Measurements from ENCODE around the gene GLI2.

GLI2 gene

GRCh38 chr2:120735746-120736170, at the start of gene GLI2:
Gene GLI2, plus strand, starts transcription at chr2:120735868. Its CDS starts 61,453 bp downstream, at chr2:120797321.
- peak in 1 of 2 experiments; percentile 41 for DNase-seq (ENCODE audit: low read depth in 2 of 2)

GRCh38 chr2:120685974-120686297, 49.7 kb upstream of the GLI2 start:
- DNase-seq (ENCODE audit: low read depth in 2 of 2): no peak

GRCh38 chr2:120686511-120687168, 49.0 kb upstream of the GLI2 start:
- no peak for DNase-seq (ENCODE audit: low read depth in 2 of 2)

GRCh38 chr2:120687210-120687609, 48.5 kb upstream of the GLI2 start:
- no peak for DNase-seq (ENCODE audit: low read depth in 2 of 2)

GRCh38 chr2:120690521-120690920, 45.1 kb upstream of the GLI2 start:
- DNase-seq (ENCODE audit: low read depth in 2 of 2): no peak

GRCh38 chr2:120691410-120691809, 44.3 kb upstream of the GLI2 start:
- DNase-seq (ENCODE audit: low read depth in 2 of 2): no peak

GRCh38 chr2:120692691-120693090, 43.0 kb upstream of the GLI2 start:
- DNase-seq (ENCODE audit: low read depth in 2 of 2): no peak

GRCh38 chr2:120693121-120693520, 42.5 kb upstream of the GLI2 start:
- no peak for DNase-seq (ENCODE audit: low read depth in 2 of 2)

- no peak for DNase-seq (ENCODE audit: low read depth in 2 of 2)
These were observed 41.6 kb upstream of the GLI2 start for GRCh38 chr2:120694034-120694433.

- no peak for DNase-seq (ENCODE audit: low read depth in 2 of 2)
These were observed 38.2 kb upstream of the GLI2 start for GRCh38 chr2:120697471-120697870.

GRCh38 chr2:120699292-120699691, 36.4 kb upstream of the GLI2 start:
- no peak for DNase-seq (ENCODE audit: low read depth in 2 of 2)

- DNase-seq (ENCODE audit: low read depth in 2 of 2): no peak
These were observed 35.0 kb upstream of the GLI2 start for GRCh38 chr2:120700659-120701058.

- no peak for DNase-seq (ENCODE audit: low read depth in 2 of 2)
These were observed 34.6 kb upstream of the GLI2 start for GRCh38 chr2:120701096-120701495.

GRCh38 chr2:120701499-120701898, 34.2 kb upstream of the GLI2 start:
- no peak for DNase-seq (ENCODE audit: low read depth in 2 of 2)

GRCh38 chr2:120702061-120702460, 33.6 kb upstream of the GLI2 start:
- DNase-seq (ENCODE audit: low read depth in 2 of 2): no peak

GRCh38 chr2:120702801-120703200, 32.9 kb upstream of the GLI2 start:
- DNase-seq (ENCODE audit: low read depth in 2 of 2): no peak

GRCh38 chr2:120703330-120703994, 32.2 kb upstream of the GLI2 start:
- DNase-seq (ENCODE audit: low read depth in 2 of 2): no peak

- DNase-seq (ENCODE audit: low read depth in 2 of 2): no peak
These were observed 31.0 kb upstream of the GLI2 start for GRCh38 chr2:120704696-120705095.

GRCh38 chr2:120707816-120708215, 27.9 kb upstream of the GLI2 start:
- no peak for DNase-seq (ENCODE audit: low read depth in 2 of 2)

GRCh38 chr2:120708944-120709607, 26.6 kb upstream of the GLI2 start:
- DNase-seq (ENCODE audit: low read depth in 2 of 2): no peak

GRCh38 chr2:120709608-120710041, 26.0 kb upstream of the GLI2 start:
- DNase-seq (ENCODE audit: low read depth in 2 of 2): no peak

GRCh38 chr2:120710256-120710655, 25.4 kb upstream of the GLI2 start:
- no peak for DNase-seq (ENCODE audit: low read depth in 2 of 2)

GRCh38 chr2:120711694-120712093, 24.0 kb upstream of the GLI2 start:
- no peak for DNase-seq (ENCODE audit: low read depth in 2 of 2)
